Measurements from ENCODE around the gene TTLL6.

Gene TTLL6

GRCh38 chr17:48757524-48757961 is 59.5 kb downstream of the TTLL6 start:
- DNase-seq, result no peak

GRCh38 chr17:48756830-48757251 is 60.2 kb downstream of the TTLL6 start:
- DNase-seq, result no peak

GRCh38 chr17:48755356-48755755 is 61.7 kb downstream of the TTLL6 start:
- no peak for DNase-seq

- DNase-seq, result no peak
These were observed 62.3 kb downstream of the TTLL6 start for GRCh38 chr17:48754500-48755261.

GRCh38 chr17:48753794-48754499 is 63.1 kb downstream of the TTLL6 start:
- DNase-seq, result no peak

- DNase-seq, result no peak
These were observed 64.4 kb downstream of the TTLL6 start for GRCh38 chr17:48752399-48753288.

GRCh38 chr17:48751733-48752398 is 65.2 kb downstream of the TTLL6 start:
- no peak for DNase-seq

GRCh38 chr17:48751172-48751571 is 65.9 kb downstream of the TTLL6 start:
- DNase-seq, result no peak

- peak; percentile 23 for DNase-seq
These were observed 67.1 kb downstream of the TTLL6 start for GRCh38 chr17:48749621-48750553.

- peak; percentile 61 for DNase-seq
These were observed 68.1 kb downstream of the TTLL6 start for GRCh38 chr17:48748718-48749566.

- DNase-seq, result peak; percentile 53
These were observed 69.3 kb downstream of the TTLL6 start for GRCh38 chr17:48747445-48748363.

- DNase-seq, result peak; percentile 32
These were observed 70.0 kb downstream of the TTLL6 start for GRCh38 chr17:48746916-48747444.

GRCh38 chr17:48745381-48746275 is 71.4 kb downstream of the TTLL6 start:
- no peak for DNase-seq

- no peak for DNase-seq
These were observed 76.5 kb downstream of the TTLL6 start for GRCh38 chr17:48740537-48740936.

- peak; percentile 11 for DNase-seq
These were observed 78.1 kb downstream of the TTLL6 start for GRCh38 chr17:48738803-48739526.

GRCh38 chr17:48738424-48738802 is 78.6 kb downstream of the TTLL6 start:
- no peak for DNase-seq

GRCh38 chr17:48737330-48738043 is 79.5 kb downstream of the TTLL6 start:
- DNase-seq, result no peak

All from eye (tissue), 1 donor.